K562 (cell line): ENCODE measurements around the gene RBM5. TPM values are rescaled to one million over a fixed set of nuclear protein-coding genes. Genes with fewer than 3 reads are reported as not detected.

Experiments used
- ATAC-seq: fragments of 200-7000 bp; cut with Tn5 transposase; 3 replicates; pipeline ENCODE4 v1.9.1; 2020; ENCODE audit warnings: moderate library complexity
- BruUV-seq: library from RNA; stranded (reverse); fragments of 400-500 nt; replicated peaks from 2 replicates; lab custom pipeline; 2021; lab: Mats Ljungman, UMichigan
- CTCF ChIA-PET: fragments of 300-600 bp; formaldehyde crosslinking; extraction: SDS; loops from one replicate; lab custom pipeline; 2021; ENCODE audit warnings: low intra/inter-chr PET ratio; lab: Yijun Ruan, JAX
- POLR2A ChIA-PET: fragments of 300-600, 350-650 bp; sonication (Branson Sonifier 250); formaldehyde crosslinking; extraction: SDS; loops from one replicate; lab custom pipeline; 2021; ENCODE audit warnings: antibody characterized with exemption, inconsistent platforms; lab: Yijun Ruan, JAX
- DNase-seq, 4 experiments: peaks; one replicate each; pipeline versions ENCODE4 v3.0.0 to v3.0.0-alpha.2; 2011 to 2018; ENCODE audit warnings: low spot score in 3 of 4, mixed read lengths in 3 of 4; ENCODE audit errors: extremely low read depth in 1 of 4
- FAIRE-seq: peaks from 2 replicates; lab custom pipeline; 2011; peaks lifted over from hg19 to GRCh38; lab: Jason Lieb, UNC
- H2AFZ ChIP-seq: 2 replicates; pipeline ENCODE4 v1.6.0; 2011; ENCODE audit warnings: low read depth, low read length, control low read depth, inconsistent platforms
- H3K27ac ChIP-seq: fragments of 200-600 bp; 3 replicates; pipeline ENCODE4 v1.8.0; 2011; ENCODE audit warnings: low read depth, mild to moderate bottlenecking, control low read depth, inconsistent platforms, low read length, moderate library complexity, mixed read lengths; ENCODE audit errors: extremely low read depth
- H3K27me3 ChIP-seq, 2 experiments: fragments of 300-600 bp in 1 of 2; 2 replicates in 1 of 2; 3 replicates in 1 of 2; pipeline versions ENCODE4 v1.6.0 to v1.8.0; 2011; ENCODE audit warnings: inconsistent platforms in 2 of 2, low read length in 2 of 2, mild to moderate bottlenecking in 1 of 2, mixed read lengths in 1 of 2, moderate library complexity in 1 of 2; ENCODE audit not compliant: control insufficient read depth in 2 of 2, insufficient read depth in 2 of 2
- H3K36me3 ChIP-seq: fragments of 300-600 bp; 3 replicates; pipeline ENCODE4 v1.8.0; 2011; ENCODE audit warnings: mild to moderate bottlenecking, low read length, inconsistent platforms; ENCODE audit not compliant: control insufficient read depth, insufficient read depth
- H3K4me1 ChIP-seq, 2 experiments: fragments of 200-600 bp in 1 of 2; replicated peaks in 1 of 2; 2 replicates in 1 of 2; 3 replicates in 1 of 2; pipeline versions ENCODE4 v1.5.1 to v1.8.0; 2011; ENCODE audit warnings: inconsistent platforms in 2 of 2, low read length in 2 of 2, mild to moderate bottlenecking in 1 of 2, mixed read lengths in 1 of 2, moderate library complexity in 1 of 2; ENCODE audit not compliant: control insufficient read depth in 2 of 2, insufficient read depth in 2 of 2
- H3K4me2 ChIP-seq: 2 replicates; pipeline ENCODE4 v1.6.1; 2011; ENCODE audit warnings: low read length, control low read depth, inconsistent platforms, mixed read lengths; ENCODE audit not compliant: insufficient read depth
- H3K4me3 ChIP-seq: fragments of 200-600 bp; sonication (generic), shearing (Covaris generic); 2 replicates; pipeline ENCODE4 v1.5.1; 2016; ENCODE audit warnings: control low read depth, inconsistent platforms
- H3K79me2 ChIP-seq: fragments of 200-600 bp; 3 replicates; pipeline ENCODE4 v1.8.0; 2011; ENCODE audit warnings: low read length, inconsistent platforms; ENCODE audit not compliant: control insufficient read depth, insufficient read depth
- H3K9ac ChIP-seq, 2 experiments: 2 replicates each; pipeline versions ENCODE4 v1.6.0 to v1.6.1; 2011; ENCODE audit warnings: low read depth in 2 of 2, low read length in 2 of 2, control low read depth in 1 of 2, inconsistent platforms in 1 of 2, mild to moderate bottlenecking in 1 of 2, mixed read lengths in 1 of 2; ENCODE audit not compliant: insufficient read depth in 1 of 2
- H3K9me1 ChIP-seq: one replicate; pipeline ENCODE4 v1.6.0; 2011; ENCODE audit warnings: inconsistent platforms, mild to moderate bottlenecking, low read length, moderate library complexity; ENCODE audit not compliant: control insufficient read depth, insufficient read depth
- H3K9me3 ChIP-seq: replicated peaks from 2 replicates; pipeline ENCODE4 v1.5.1; 2011; ENCODE audit warnings: low read depth, low read length, inconsistent platforms; ENCODE audit not compliant: control insufficient read depth, insufficient read depth
- H4K20me1 ChIP-seq: replicated peaks from 2 replicates; pipeline ENCODE4 v1.6.1; 2011; ENCODE audit warnings: low read length, inconsistent platforms, mixed read lengths; ENCODE audit not compliant: control insufficient read depth, insufficient read depth
- CBFA2T3 ChIP-seq: fragments of 450-650 bp; IDR thresholded peaks from 2 replicates; pipeline ENCODE4 v1.6.1; 2017
- ESRRA ChIP-seq: fragments of 450-650 bp; IDR thresholded peaks from 2 replicates; pipeline ENCODE4 v1.6.1; 2014; ENCODE audit warnings: low read depth, mild to moderate bottlenecking, moderate library complexity, borderline replicate concordance
- GATAD2B ChIP-seq: fragments of 450-650 bp; IDR thresholded peaks from 2 replicates; pipeline ENCODE4 v1.6.1; 2017; ENCODE audit warnings: mild to moderate bottlenecking, borderline replicate concordance
- HDAC3 ChIP-seq: fragments of 450-650 bp; IDR thresholded peaks from 2 replicates; pipeline ENCODE4 v1.6.1; 2018; ENCODE audit warnings: borderline replicate concordance, mild to moderate bottlenecking, moderate library complexity; ENCODE audit not compliant: partially characterized antibody
- HNRNPL ChIP-seq: fragments of 200-400 bp; formaldehyde crosslinking; IDR thresholded peaks from 2 replicates; pipeline ENCODE4 v1.6.1; 2017; ENCODE audit warnings: low read depth, mild to moderate bottlenecking, low read length
- PHF20 ChIP-seq: fragments of 450-650 bp; IDR thresholded peaks from 2 replicates; pipeline ENCODE4 v1.6.1; 2018; ENCODE audit not compliant: partially characterized antibody
- SMARCE1 ChIP-seq: fragments of 450-650 bp; IDR thresholded peaks from 2 replicates; pipeline ENCODE4 v1.7.1; 2016; ENCODE audit warnings: mild to moderate bottlenecking
- SMC3 ChIP-seq: conservative IDR thresholded peaks from 2 replicates; pipeline ENCODE4 v1.6.1; 2011; ENCODE audit warnings: low read depth, low read length, improper control_type of control experiment; ENCODE audit not compliant: insufficient read depth
- TFE3 ChIP-seq: fragments of 450-650 bp; formaldehyde crosslinking; IDR thresholded peaks from 2 replicates; pipeline ENCODE4 v1.4.0; 2020; ENCODE audit warnings: mild to moderate bottlenecking, mixed read lengths
- THRB ChIP-seq: fragments of 450-650 bp; formaldehyde crosslinking; conservative IDR thresholded peaks from 2 replicates; pipeline ENCODE4 v1.4.0; 2022; ENCODE audit warnings: mild to moderate bottlenecking, missing genetic modification characterization
- WGBS: fragments of 100-300 bp; shearing (Covaris generic); methylation state at CpG from one replicate; pipeline ENCODE4 v1.1.6; 2016; ENCODE audit warnings: low coverage, mixed read lengths; ENCODE audit not compliant: insufficient coverage; ENCODE audit errors: missing lambda C conversion rate; 5-methylcytosine and 5-hydroxymethylcytosine counted together
- in situ Hi-C: fragments of 300-500 bp; cut with MboI; formaldehyde crosslinking; loops from 4 replicates; pipeline ENCODE4 v1.15.0; 2018; ENCODE audit warnings: inconsistent platforms, mixed read lengths
- intact Hi-C: fragments of 100-400 bp; cut with micrococcal nuclease; formaldehyde crosslinking; loops from 2 replicates; pipeline ENCODE4 v1.14.2; 2022
- polyA plus RNA-seq, 8 experiments: library from polyadenylated mRNA; depleted of rRNA in 4 of 8; stranded (reverse) in 5 of 8; unstranded in 3 of 8; fragments of >200 nt; fragmentation: Nextera tagmentation in 2 of 8; fragmentation: Illumina TruSeq in 1 of 8; extraction: Ambion mirVana in 2 of 8; extraction: Trizol in 1 of 8; gene quantifications; 2 replicates each; pipeline versions ENCODE4 v1.2.1 to v1.2.3, GENCODE V29; 2011 to 2014; ENCODE audit warnings: inconsistent platforms in 1 of 8, missing spikeins in 1 of 8
- total RNA-seq, 7 experiments: library from RNA; depleted of rRNA in 6 of 7; stranded (reverse); fragments of >200 nt in 6 of 7; fragmentation: Illumina TruSeq in 2 of 7; extraction: Trizol in 2 of 7; gene quantifications; 2 replicates each; pipeline versions ENCODE4 v1.2.1 to v1.2.3, GENCODE V29; 2011 to 2021; ENCODE audit warnings: low replicate concordance in 1 of 7
- TF ChIP-seq, protein P1 (sequence below), 2 experiments: fragments of 450-650 bp; IDR thresholded peaks; 2 replicates each; pipeline ENCODE4 v1.6.1; 2016; ENCODE audit warnings: mild to moderate bottlenecking in 2 of 2, borderline replicate concordance in 1 of 2, low read depth in 1 of 2, moderate library complexity in 1 of 2

The RBM5 gene
- total and polyA plus RNA-seq, 9 of the 15 experiments (the other 6 are each of a cell fraction or from before 2014, with no cell fraction given), result 24.5 to 153 (median 81.6) TPM

GRCh38 chr3:50112462-50112861, 23.7 kb downstream of the RBM5 start:
- no TSS peak for BruUV-seq
- Histone ChIP-seq H3K27me3 (no peaks in the 10 kb centered on the region), H2AFZ (no peak overlapping the region), H3K4me3 (no peak overlapping the region), H3K9me1 (no peaks in the 10 kb centered on the region), H3K36me3 (peaks cover 95% of the 10 kb centered on the region), H3K4me2 (no peak overlapping the region), H4K20me1 (no peaks in the 10 kb centered on the region), H3K27ac (no peak overlapping the region), H3K9me3 (no peaks in the 10 kb centered on the region), H3K9ac (no peak overlapping the region), H3K4me1 (no peaks in the 10 kb centered on the region), H3K79me2 (no peaks in the 10 kb centered on the region; the same call in 2 of the 3 replicates)
- 100% methylated on average over 3 of the region's 3 CpGs for WGBS
- in situ Hi-C loops (no loop called here), intact Hi-C loops (no loop called here)
- CTCF ChIA-PET, result no interaction called here
- POLR2A ChIA-PET, result interaction anchor here (1.0 kb wide), 1 partner anchor 10 kb away, joined by 6 read pairs; no protein-coding TSS in a partner anchor
- no peak for DNase-seq
- FAIRE-seq, result no peak
- no peak for ATAC-seq
- no peak for TF ChIP-seq TFE3 (CRISPR knock-in tag)
- TF ChIP-seq ESRRA, result no peak
- TF ChIP-seq THRB (CRISPR knock-in tag), result no peak
- TF ChIP-seq, protein P1, sequence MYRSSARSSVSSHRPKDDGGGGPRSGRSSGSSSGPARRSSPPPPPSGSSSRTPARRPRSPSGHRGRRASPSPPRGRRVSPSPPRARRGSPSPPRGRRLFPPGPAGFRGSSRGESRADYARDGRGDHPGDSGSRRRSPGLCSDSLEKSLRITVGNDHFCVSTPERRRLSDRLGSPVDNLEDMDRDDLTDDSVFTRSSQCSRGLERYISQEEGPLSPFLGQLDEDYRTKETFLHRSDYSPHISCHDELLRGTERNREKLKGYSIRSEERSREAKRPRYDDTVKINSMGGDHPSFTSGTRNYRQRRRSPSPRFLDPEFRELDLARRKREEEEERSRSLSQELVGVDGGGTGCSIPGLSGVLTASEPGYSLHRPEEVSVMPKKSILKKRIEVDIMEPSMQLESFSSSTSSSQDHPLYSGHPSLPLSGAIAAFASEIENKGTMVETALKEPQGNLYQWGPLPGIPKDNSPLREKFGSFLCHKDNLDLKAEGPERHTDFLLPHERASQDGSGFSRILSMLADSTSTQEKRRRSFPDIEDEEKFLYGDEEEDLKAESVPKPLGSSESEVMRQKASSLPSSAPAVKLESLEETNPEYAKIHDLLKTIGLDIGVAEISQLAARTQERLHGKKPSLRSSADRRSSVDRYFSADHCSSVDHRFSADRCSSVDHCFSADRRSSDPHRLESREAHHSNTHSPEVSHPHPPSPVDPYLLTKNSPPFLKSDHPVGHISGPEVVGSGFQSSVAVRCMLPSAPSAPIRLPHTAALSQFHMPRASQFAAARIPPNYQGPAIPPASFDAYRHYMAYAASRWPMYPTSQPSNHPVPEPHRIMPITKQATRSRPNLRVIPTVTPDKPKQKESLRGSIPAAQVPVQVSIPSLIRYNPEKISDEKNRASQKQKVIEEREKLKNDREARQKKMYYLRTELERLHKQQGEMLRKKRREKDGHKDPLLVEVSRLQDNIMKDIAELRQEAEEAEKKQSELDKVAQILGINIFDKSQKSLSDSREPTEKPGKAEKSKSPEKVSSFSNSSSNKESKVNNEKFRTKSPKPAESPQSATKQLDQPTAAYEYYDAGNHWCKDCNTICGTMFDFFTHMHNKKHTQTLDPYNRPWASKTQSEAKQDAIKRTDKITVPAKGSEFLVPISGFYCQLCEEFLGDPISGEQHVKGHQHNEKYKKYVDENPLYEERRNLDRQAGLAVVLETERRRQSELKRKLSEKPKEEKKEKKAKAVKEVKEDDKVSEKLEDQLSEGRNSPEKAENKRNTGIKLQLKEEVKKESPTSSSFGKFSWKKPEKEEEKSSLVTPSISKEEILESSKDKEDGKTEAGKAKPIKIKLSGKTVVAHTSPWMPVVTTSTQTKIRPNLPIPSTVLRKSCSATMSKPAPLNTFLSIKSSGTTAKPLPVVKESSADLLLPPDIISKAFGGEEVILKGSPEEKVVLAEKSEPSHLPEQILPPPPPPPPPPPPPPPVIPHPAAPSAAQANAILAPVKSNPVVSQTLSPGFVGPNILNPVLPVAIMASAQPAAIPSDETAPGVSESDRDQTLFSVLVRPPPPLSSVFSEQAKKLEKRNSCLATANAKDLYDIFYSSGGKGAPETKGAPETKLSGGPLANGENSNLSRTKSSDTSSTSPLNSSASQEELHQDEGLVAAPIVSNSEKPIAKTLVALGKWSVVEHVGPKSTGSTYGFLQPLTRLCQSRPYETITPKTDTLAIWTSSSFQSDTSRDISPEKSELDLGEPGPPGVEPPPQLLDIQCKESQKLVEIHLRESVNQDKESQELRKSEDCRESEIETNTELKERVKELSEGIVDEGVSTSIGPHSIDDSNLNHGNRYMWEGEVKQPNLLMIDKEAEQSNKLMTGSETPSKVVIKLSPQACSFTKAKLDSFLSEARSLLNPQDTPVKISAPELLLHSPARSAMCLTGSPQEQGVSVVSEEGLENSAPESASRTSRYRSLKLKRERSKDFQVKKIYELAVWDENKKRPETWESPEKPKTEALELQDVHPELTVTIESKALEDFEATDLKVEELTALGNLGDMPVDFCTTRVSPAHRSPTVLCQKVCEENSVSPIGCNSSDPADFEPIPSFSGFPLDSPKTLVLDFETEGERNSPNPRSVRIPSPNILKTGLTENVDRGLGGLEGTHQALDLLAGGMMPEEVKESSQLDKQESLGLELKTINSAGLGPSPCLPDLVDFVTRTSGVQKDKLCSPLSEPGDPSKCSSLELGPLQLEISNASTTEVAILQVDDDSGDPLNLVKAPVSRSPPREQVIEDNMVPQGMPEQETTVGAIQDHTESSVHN (IDR thresholded peaks at IDR 0.05; ENCODE audit: borderline replicate concordance in 1 of 2, low read depth in 1 of 2), result no peak
- no peak for TF ChIP-seq SMC3
- no peak for TF ChIP-seq CBFA2T3
- no peak for TF ChIP-seq PHF20
- TF ChIP-seq HNRNPL, result no peak
- no peak for TF ChIP-seq HDAC3
- no peak for TF ChIP-seq SMARCE1
- no peak for TF ChIP-seq GATAD2B
